Neuronal stem cell (in vitro differentiated cells): Measurements from ENCODE around the gene TMEM132E.

ENCODE experiments used
- DNase-seq: peaks from one replicate; pipeline ENCODE4 v3.0.0-alpha.2; 2013; ENCODE audit warnings: low spot score
- H2AFZ ChIP-seq: one replicate; pipeline ENCODE4 v1.6.1; 2013; ENCODE audit warnings: mild to moderate bottlenecking, low read length, inconsistent platforms
- H2AK5ac ChIP-seq: 2 replicates; pipeline ENCODE4 v1.6.1; 2013; ENCODE audit warnings: low read depth, mild to moderate bottlenecking, inconsistent platforms, low read length, moderate library complexity, mixed read lengths
- H2BK120ac ChIP-seq: 2 replicates; pipeline ENCODE4 v1.6.1; 2013; ENCODE audit warnings: low read depth, mild to moderate bottlenecking, inconsistent platforms, low read length, moderate library complexity, mixed read lengths
- H2BK12ac ChIP-seq: one replicate; pipeline ENCODE4 v1.6.1; 2013; ENCODE audit warnings: low read length, inconsistent platforms
- H2BK15ac ChIP-seq: 2 replicates; pipeline ENCODE4 v1.6.1; 2013; ENCODE audit warnings: mild to moderate bottlenecking, low read length, inconsistent platforms, mixed read lengths
- H2BK5ac ChIP-seq: one replicate; pipeline ENCODE4 v1.6.1; 2013; ENCODE audit warnings: inconsistent platforms, mild to moderate bottlenecking, low read length, moderate library complexity
- H3K14ac ChIP-seq: one replicate; pipeline ENCODE4 v1.6.1; 2013; ENCODE audit warnings: low read length, inconsistent platforms
- H3K18ac ChIP-seq: 2 replicates; pipeline ENCODE4 v1.6.1; 2013; ENCODE audit warnings: low read length, inconsistent platforms
- H3K23ac ChIP-seq: 2 replicates; pipeline ENCODE4 v1.6.1; 2013; ENCODE audit warnings: low read depth, mild to moderate bottlenecking, mixed read lengths, low read length, inconsistent platforms; ENCODE audit not compliant: poor library complexity
- H3K27ac ChIP-seq: replicated peaks from 3 replicates; pipeline ENCODE4 v1.5.1; 2013; ENCODE audit warnings: low read length, inconsistent platforms
- H3K27me3 ChIP-seq, 3 experiments: 2 replicates each; pipeline ENCODE4 v1.6.1; 2013; ENCODE audit warnings: low read length in 3 of 3, mild to moderate bottlenecking in 2 of 3, inconsistent platforms in 1 of 3, low read depth in 1 of 3, mixed read lengths in 1 of 3, moderate library complexity in 1 of 3; ENCODE audit not compliant: control insufficient read depth in 3 of 3, insufficient read depth in 3 of 3
- H3K36me3 ChIP-seq, 2 donors: replicated peaks in 1 of 2; 2 replicates each; pipeline ENCODE4 v1.6.1; 2013; ENCODE audit warnings: low read length in 2 of 2; ENCODE audit not compliant: control insufficient read depth in 2 of 2, insufficient read depth in 2 of 2
- H3K4ac ChIP-seq: 2 replicates; pipeline ENCODE4 v1.6.1; 2013; ENCODE audit warnings: inconsistent platforms, mild to moderate bottlenecking, low read length, moderate library complexity
- H3K4me1 ChIP-seq, 2 donors: 1 replicate in 1 of 2; 2 replicates in 1 of 2; pipeline ENCODE4 v1.6.1; 2013; ENCODE audit warnings: low read length in 2 of 2, low read depth in 1 of 2; ENCODE audit not compliant: control insufficient read depth in 2 of 2, insufficient read depth in 1 of 2
- H3K4me2 ChIP-seq: one replicate; pipeline ENCODE4 v1.6.1; 2013; ENCODE audit warnings: mild to moderate bottlenecking, low read length, inconsistent platforms; ENCODE audit not compliant: insufficient read depth, poor library complexity, severe bottlenecking
- H3K4me3 ChIP-seq, 2 donors: 2 replicates each; pipeline ENCODE4 v1.5.1; 2013; ENCODE audit warnings: low read length in 2 of 2, mild to moderate bottlenecking in 2 of 2, inconsistent platforms in 1 of 2, moderate library complexity in 1 of 2
- H3K79me1 ChIP-seq: one replicate; pipeline ENCODE4 v1.6.1; 2013; ENCODE audit warnings: low read depth, mild to moderate bottlenecking, inconsistent platforms, low read length, moderate library complexity
- H3K9ac ChIP-seq: one replicate; pipeline ENCODE4 v1.6.1; 2013; ENCODE audit warnings: mild to moderate bottlenecking, low read depth, low read length, inconsistent platforms; ENCODE audit not compliant: poor library complexity
- H3K9me3 ChIP-seq, 2 donors: replicated peaks in 1 of 2; 2 replicates each; pipeline versions ENCODE3 to v1.6.1; 2013; ENCODE audit warnings: low read length in 2 of 2, mild to moderate bottlenecking in 2 of 2, inconsistent platforms in 1 of 2, low read depth in 1 of 2, mixed read lengths in 1 of 2, moderate library complexity in 1 of 2; ENCODE audit not compliant: control insufficient read depth in 2 of 2, insufficient read depth in 1 of 2
- H4K8ac ChIP-seq: one replicate; pipeline ENCODE4 v1.6.1; 2013; ENCODE audit warnings: low read depth, mild to moderate bottlenecking, inconsistent platforms, low read length, moderate library complexity
- H4K91ac ChIP-seq: one replicate; pipeline ENCODE4 v1.6.1; 2013; ENCODE audit warnings: low read length, low read depth, mild to moderate bottlenecking, inconsistent platforms; ENCODE audit not compliant: poor library complexity
- WGBS, 2 donors: extraction: QIAGEN DNeasy Blood & Tissue Kit; methylation state at CpG; one replicate each; pipeline ENCODE4 v1.1.7; 2013; ENCODE audit warnings: missing lambda C conversion rate in 2 of 2, mixed read lengths in 1 of 2; ENCODE audit not compliant: insufficient read length in 2 of 2, insufficient replicate concordance in 1 of 2; ENCODE audit errors: extremely low coverage in 2 of 2; 5-methylcytosine and 5-hydroxymethylcytosine counted together

The TMEM132E gene

DNA sequence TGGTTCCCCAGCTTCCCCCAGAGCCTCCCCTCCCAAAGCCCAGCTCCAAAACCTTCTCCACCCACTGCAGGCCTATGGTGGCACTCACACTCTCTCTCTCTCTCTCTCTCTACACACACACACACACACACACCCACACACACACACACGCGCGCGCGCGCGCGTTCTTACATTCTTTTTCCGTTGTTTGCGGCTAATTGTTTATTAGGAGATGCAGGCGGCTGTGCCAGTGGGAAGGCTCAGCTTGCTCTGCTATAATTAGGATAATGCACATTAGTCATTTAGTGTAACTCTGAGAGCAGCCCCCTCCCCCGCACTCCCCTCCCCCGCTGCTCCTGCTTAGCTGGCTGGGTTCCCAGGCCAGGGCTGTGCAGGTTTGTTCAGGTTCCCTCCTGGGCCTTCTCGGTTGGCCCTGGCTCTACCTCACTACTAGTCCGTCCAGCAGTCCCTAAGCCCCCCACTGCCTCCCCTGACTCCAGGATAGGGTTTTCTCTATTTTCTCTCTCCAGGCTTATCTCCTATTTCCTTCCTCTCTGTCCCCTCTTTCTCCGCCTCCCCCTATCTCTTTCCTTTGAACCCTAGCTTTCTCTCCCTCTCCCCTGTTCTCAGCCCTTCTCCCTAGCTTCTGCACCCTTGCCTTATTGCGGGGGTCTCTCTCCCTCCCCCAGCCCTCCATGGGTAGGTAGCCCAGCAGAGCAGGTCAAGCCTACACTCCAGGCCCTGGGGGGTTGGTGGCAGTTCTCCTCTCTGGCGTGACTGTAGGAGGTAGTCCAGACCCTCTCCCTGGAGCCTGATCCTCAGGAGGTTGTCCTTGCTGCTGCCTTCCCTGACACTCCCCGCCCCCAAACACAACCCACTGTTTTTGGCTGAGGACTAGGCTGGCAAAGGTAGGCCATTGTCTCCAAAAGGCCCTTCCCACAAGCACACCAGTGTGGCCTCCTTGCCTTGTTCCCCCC lies 34.0 kb downstream of the TMEM132E start:
- no CpG with 5 or more reads among the region's 19 CpGs for WGBS, 2 donors
- Histone ChIP-seq H3K4me1 (peaks cover 0 to 34% of the 10 kb centered on the region in 2 donors), H2BK12ac (peak overlapping the region; percentile 98), H3K23ac (peak overlapping the region; percentile 8), H4K8ac (peak overlapping the region; percentile 19), H3K4me3 (no peak overlapping the region), H2AFZ (no peak overlapping the region), H3K4me2 (no peak overlapping the region), H2BK15ac (peak overlapping the region; percentile 40), H3K36me3 (no peaks in the 10 kb centered on the region), H3K9ac (peak overlapping the region; percentile 35), H3K18ac (peak overlapping the region; percentile 94), H2BK120ac (peak overlapping the region; percentile 81), H3K4ac (peak overlapping the region; percentile 39), H2BK5ac (no peak overlapping the region), H3K14ac (peak overlapping the region; percentile 85), H3K27ac (peak overlapping the region; percentile 16), H3K9me3 (no peaks in the 10 kb centered on the region), H4K91ac (peak overlapping the region; percentile 60), H3K79me1 (no peaks in the 10 kb centered on the region), H2AK5ac (peak overlapping the region; percentile 85), H3K27me3 (no peaks in the 10 kb centered on the region)
- DNase-seq = peak; percentile 58

DNA sequence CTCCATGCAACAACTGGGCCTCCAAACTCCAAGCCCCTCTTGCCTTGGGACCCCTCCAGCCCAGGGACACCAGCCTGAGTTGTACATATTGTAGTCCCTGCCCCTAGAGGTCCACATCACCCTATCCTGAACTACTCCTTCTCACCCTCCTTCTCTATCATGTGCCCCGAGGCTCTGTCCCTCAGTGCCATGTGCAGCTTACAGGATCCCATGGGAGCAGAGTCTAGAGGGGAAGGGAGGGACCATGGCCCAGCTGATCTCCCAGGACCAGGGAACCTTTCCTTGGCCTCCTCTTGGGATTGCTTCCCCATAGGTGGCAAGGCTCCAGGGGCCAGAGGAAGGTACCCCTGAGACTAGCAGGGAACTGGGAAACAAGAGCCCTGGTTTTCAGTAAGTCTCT lies 35.3 kb downstream of the TMEM132E start:
- H3K4me1 ChIP-seq = peaks cover 0 to 34% of the 10 kb centered on the region in 2 donors
- no peak overlapping the region for H4K8ac ChIP-seq
- no peak overlapping the region for H3K18ac ChIP-seq
- DNase-seq = no peak
- H3K27ac ChIP-seq = no peak overlapping the region
- H3K9me3 ChIP-seq = no peaks in the 10 kb centered on the region
- H3K14ac ChIP-seq = no peak overlapping the region
- no peaks in the 10 kb centered on the region for H3K79me1 ChIP-seq
- H2AK5ac ChIP-seq = peak overlapping the region; percentile 6
- H3K27me3 ChIP-seq = no peaks in the 10 kb centered on the region
- H2BK12ac ChIP-seq = peak overlapping the region; percentile 27
- H4K91ac ChIP-seq = no peak overlapping the region
- WGBS, 2 donors = no CpG with 5 or more reads among the region's 1 CpG
- no peak overlapping the region for H3K23ac ChIP-seq
- H3K36me3 ChIP-seq = no peaks in the 10 kb centered on the region
- H3K4ac ChIP-seq = no peak overlapping the region
- H3K4me3 ChIP-seq = no peak overlapping the region
- no peak overlapping the region for H2BK15ac ChIP-seq
- H3K9ac ChIP-seq = no peak overlapping the region
- no peak overlapping the region for H2BK5ac ChIP-seq
- H2BK120ac ChIP-seq = no peak overlapping the region
- H2AFZ ChIP-seq = no peak overlapping the region
- no peak overlapping the region for H3K4me2 ChIP-seq

DNA sequence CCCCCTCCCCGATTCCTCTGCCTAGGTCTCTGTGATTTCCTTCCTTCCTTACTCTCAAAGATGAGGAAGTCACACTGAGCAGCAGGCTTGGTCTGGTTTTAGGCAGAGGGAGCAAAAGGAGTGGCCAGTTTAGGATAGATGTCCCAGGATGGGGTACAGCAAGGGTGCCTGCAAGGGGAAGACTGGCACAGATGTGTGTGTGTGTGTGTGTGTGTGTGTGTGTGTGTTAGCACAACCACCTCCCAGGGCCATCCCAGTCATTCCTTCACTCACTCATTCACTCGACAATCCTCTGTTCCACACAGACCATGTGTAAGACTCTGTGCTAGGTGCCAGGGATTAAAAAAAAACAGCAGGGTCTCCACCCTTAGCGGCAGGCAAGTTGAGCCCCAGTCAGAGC lies 35.9 kb downstream of the TMEM132E start:
- H3K9ac ChIP-seq = no peak overlapping the region
- H3K4me3 ChIP-seq = no peak overlapping the region
- H3K18ac ChIP-seq = peak overlapping the region; percentile 3
- no CpG with 5 or more reads among the region's 3 CpGs for WGBS, 2 donors
- no peak overlapping the region for H4K8ac ChIP-seq
- no peaks in the 10 kb centered on the region for H3K79me1 ChIP-seq
- H3K4me1 ChIP-seq = peaks cover 0 to 32% of the 10 kb centered on the region in 2 donors
- H2BK12ac ChIP-seq = no peak overlapping the region
- no peaks in the 10 kb centered on the region for H3K9me3 ChIP-seq
- no peak overlapping the region for H3K23ac ChIP-seq
- H2AK5ac ChIP-seq = peak overlapping the region; percentile 21
- H2AFZ ChIP-seq = no peak overlapping the region
- H3K4ac ChIP-seq = no peak overlapping the region
- no peak for DNase-seq
- H3K27me3 ChIP-seq = no peaks in the 10 kb centered on the region
- no peak overlapping the region for H2BK5ac ChIP-seq
- no peak overlapping the region for H3K4me2 ChIP-seq
- H3K36me3 ChIP-seq = no peaks in the 10 kb centered on the region
- H3K27ac ChIP-seq = no peak overlapping the region
- no peak overlapping the region for H3K14ac ChIP-seq
- no peak overlapping the region for H2BK15ac ChIP-seq
- H4K91ac ChIP-seq = no peak overlapping the region
- H2BK120ac ChIP-seq = no peak overlapping the region

DNA sequence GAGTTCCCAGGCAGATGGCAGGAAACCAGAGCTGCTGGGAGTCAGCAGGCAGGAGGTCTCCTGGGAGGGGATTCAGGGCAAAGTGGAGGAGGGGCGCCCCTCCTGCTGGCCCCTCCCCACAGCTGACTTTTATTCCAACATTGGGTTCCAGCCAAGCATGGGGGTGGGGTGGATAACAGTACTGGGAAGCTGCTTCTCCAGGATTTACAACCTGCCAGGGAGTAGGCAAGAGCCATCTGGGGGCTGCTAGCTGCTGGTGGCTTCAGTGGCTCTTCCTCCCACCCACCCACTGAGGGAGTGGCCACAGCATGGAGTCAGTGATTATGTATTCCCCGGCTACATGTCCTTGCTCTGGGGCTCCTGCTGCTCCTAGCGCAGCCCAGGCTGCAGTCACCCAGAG lies 36.8 kb downstream of the TMEM132E start:
- Histone ChIP-seq H3K9me3 (no peaks in the 10 kb centered on the region), H2BK120ac (no peak overlapping the region), H3K4me2 (peak overlapping the region; percentile 19), H3K23ac (no peak overlapping the region), H3K9ac (peak overlapping the region; percentile 36), H3K27ac (no peak overlapping the region), H3K4me3 (no peak overlapping the region), H2AK5ac (peak overlapping the region; percentile 15), H3K4ac (no peak overlapping the region), H3K18ac (peak overlapping the region; percentile 11), H3K36me3 (no peaks in the 10 kb centered on the region), H2BK12ac (peak overlapping the region; percentile 8), H2BK15ac (peak overlapping the region; percentile 11), H2AFZ (no peak overlapping the region), H3K79me1 (no peaks in the 10 kb centered on the region), H4K91ac (peak overlapping the region; percentile 38), H2BK5ac (peak overlapping the region; percentile 40), H3K27me3 (no peaks in the 10 kb centered on the region), H4K8ac (peak overlapping the region; percentile 3), H3K4me1 (peaks cover 0 to 32% of the 10 kb centered on the region in 2 donors), H3K14ac (no peak overlapping the region)
- WGBS, 2 donors = no CpG with 5 or more reads among the region's 3 CpGs
- no peak for DNase-seq
